DMS53 (cell line): Measurements from ENCODE around the gene CFAP73.

Experiments
- DNase-seq: peaks from one replicate; lab custom pipeline; 2025; lab: John Stamatoyannopoulos, UW

CFAP73 gene

GRCh38 chr12:113119980-113120669 lies 29.4 kb upstream of the CFAP73 start:
- DNase-seq = peak; percentile 48

GRCh38 chr12:113120670-113121370 lies 28.7 kb upstream of the CFAP73 start:
- peak; percentile 68 for DNase-seq

- DNase-seq = peak; percentile 86
These were observed 21.7 kb upstream of the CFAP73 start for GRCh38 chr12:113127791-113128199.

- peak; percentile 44 for DNase-seq
These were observed 20.5 kb upstream of the CFAP73 start for GRCh38 chr12:113128802-113129663.

- DNase-seq = no peak
These were observed 19.7 kb upstream of the CFAP73 start for GRCh38 chr12:113129664-113130456.

GRCh38 chr12:113130457-113131135 lies 18.9 kb upstream of the CFAP73 start:
- DNase-seq = peak; percentile 81

GRCh38 chr12:113131556-113131955 lies 18.0 kb upstream of the CFAP73 start:
- DNase-seq = peak; percentile 53

GRCh38 chr12:113133036-113133435 lies 16.5 kb upstream of the CFAP73 start:
- DNase-seq = no peak

GRCh38 chr12:113133666-113134065 lies 15.9 kb upstream of the CFAP73 start:
- no peak for DNase-seq

GRCh38 chr12:113134071-113134470 lies 15.5 kb upstream of the CFAP73 start:
- peak; percentile 53 for DNase-seq

- peak; percentile 51 for DNase-seq
These were observed 15.0 kb upstream of the CFAP73 start for GRCh38 chr12:113134521-113134951.

- DNase-seq = peak; percentile 97
These were observed 14.1 kb upstream of the CFAP73 start, which contains the start of gene RASAL1 for GRCh38 chr12:113135178-113136127. Gene RASAL1 (minus strand): TSS chr12:113135761. CDS start chr12:113135462, 299 bp downstream.

GRCh38 chr12:113136128-113136989 lies 13.2 kb upstream of the CFAP73 start:
- DNase-seq = peak; percentile 83

GRCh38 chr12:113136990-113137511 lies 12.5 kb upstream of the CFAP73 start:
- no peak for DNase-seq

GRCh38 chr12:113137861-113138783 lies 11.4 kb upstream of the CFAP73 start:
- no peak for DNase-seq

GRCh38 chr12:113138826-113139225 lies 10.7 kb upstream of the CFAP73 start:
- DNase-seq = no peak

GRCh38 chr12:113140706-113141105 lies 8.8 kb upstream of the CFAP73 start:
- DNase-seq = no peak
